ENCODE results near the gene TEDC2. TPM values are rescaled to one million over a fixed set of nuclear protein-coding genes. Genes with fewer than 3 reads are reported as not detected.

The TEDC2 gene
- total and polyA plus RNA-seq, 10 of the 15 experiments (the other 5 are each of a cell fraction or from before 2014, with no cell fraction given), result 0.23 to 47.9 (median 19.1) TPM

DNA sequence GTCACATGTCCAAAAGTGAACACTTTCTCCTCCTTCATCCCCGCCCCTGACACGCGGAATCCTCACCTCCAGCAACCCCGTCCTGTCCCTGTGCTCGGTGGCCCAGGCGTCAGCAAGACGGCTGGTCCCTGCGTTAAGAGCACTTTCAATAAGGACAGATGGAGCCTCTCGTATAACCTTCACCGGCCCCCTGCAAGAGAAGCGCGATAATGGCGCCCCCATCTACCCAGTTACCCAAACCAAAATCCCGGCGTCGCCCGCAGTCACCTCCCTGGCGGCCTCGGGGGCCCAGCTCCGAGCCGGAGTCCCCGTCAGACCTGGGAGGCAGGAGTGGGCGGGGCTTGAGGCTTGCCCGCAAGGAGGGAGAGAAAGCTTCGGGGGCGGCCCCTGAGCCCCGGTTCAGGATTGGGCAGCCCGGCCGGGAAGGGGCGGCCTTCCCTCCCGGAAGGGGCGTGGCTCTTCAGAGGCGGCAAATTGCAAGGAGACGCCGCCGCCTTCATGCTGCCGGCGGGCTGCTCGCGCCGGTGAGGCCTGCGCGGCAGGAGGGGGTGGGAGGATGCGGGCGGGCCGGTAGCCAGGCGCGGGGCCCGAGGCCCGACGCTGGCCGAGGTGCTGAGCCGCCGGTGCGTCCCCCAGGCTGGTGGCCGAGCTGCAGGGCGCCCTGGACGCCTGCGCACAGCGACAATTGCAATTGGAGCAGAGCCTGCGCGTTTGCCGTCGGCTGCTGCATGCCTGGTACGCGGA, at the start of gene TEDC2 (continued):
- TF ChIP-seq SIN3A (IDR thresholded peaks at IDR 0.05; ENCODE audit: low read depth, low read length) (peak; percentile 98), MXI1 (IDR thresholded peaks at IDR 0.05; ENCODE audit: low read depth, low read length) (peak; percentile 98), POLR2AphosphoS2 (IDR thresholded peaks at IDR 0.05; ENCODE audit: low read depth, low read length) (peak; percentile 42; the same call in 1 of the 2 replicates), BHLHE40 (IDR thresholded peaks at IDR 0.05; ENCODE audit: borderline replicate concordance in 1 of 2, low read depth in 2 of 2, low read length in 1 of 2) (peak in 1 of 2 experiments; percentile 24; a peak in 1 of 4 replicates), EGR1 (IDR thresholded peaks at IDR 0.05; ENCODE audit: borderline replicate concordance in 1 of 2, low read depth in 2 of 2, low read length in 2 of 2) (peak in 1 of 2 experiments; percentile 33; a peak in 1 of 3 replicates), SPI1 (IDR thresholded peaks at IDR 0.05; ENCODE audit: borderline replicate concordance, insufficient read depth, low read depth, low read length) (no peak), GABPA (IDR thresholded peaks at IDR 0.05; ENCODE audit: low read depth) (peak; percentile 85; the same call in 1 of the 2 replicates), HDGF (IDR thresholded peaks at IDR 0.05) (peak; percentile 77; the same call in 1 of the 2 replicates), NRF1 (conservative IDR thresholded peaks at IDR 0.05; ENCODE audit: low read depth, low read length) (0 out of 2 replicates have a peak, but pooled peaks have one; percentile 13), SRF (IDR thresholded peaks at IDR 0.05; ENCODE audit: low read depth in 2 of 2, low read length in 2 of 2) (no peak), SREBF1 (IDR thresholded peaks at IDR 0.05; ENCODE audit: low read length) (no peak), CHD1 (IDR thresholded peaks at IDR 0.05; ENCODE audit: low read depth, low read length) (no peak), CREM (IDR thresholded peaks at IDR 0.05; ENCODE audit: low read depth) (peak; percentile 50; the same call in 1 of the 2 replicates), KLF5 (IDR thresholded peaks at IDR 0.05; ENCODE audit: partially characterized antibody) (peak; percentile 21), FOS (IDR thresholded peaks at IDR 0.05; ENCODE audit: borderline replicate concordance, extremely low read depth, insufficient read length) (no peak), SP1 (IDR thresholded peaks at IDR 0.05; ENCODE audit: low read depth, low read length) (peak; percentile 88), NBN (IDR thresholded peaks at IDR 0.05) (peak; percentile 49; the same call in 1 of the 2 replicates), POU2F2 (IDR thresholded peaks at IDR 0.05; ENCODE audit: borderline replicate concordance, low read depth, low read length) (no peak), ZNF24 (IDR thresholded peaks at IDR 0.05) (no peak)
- TF ChIP-seq, protein P1, sequence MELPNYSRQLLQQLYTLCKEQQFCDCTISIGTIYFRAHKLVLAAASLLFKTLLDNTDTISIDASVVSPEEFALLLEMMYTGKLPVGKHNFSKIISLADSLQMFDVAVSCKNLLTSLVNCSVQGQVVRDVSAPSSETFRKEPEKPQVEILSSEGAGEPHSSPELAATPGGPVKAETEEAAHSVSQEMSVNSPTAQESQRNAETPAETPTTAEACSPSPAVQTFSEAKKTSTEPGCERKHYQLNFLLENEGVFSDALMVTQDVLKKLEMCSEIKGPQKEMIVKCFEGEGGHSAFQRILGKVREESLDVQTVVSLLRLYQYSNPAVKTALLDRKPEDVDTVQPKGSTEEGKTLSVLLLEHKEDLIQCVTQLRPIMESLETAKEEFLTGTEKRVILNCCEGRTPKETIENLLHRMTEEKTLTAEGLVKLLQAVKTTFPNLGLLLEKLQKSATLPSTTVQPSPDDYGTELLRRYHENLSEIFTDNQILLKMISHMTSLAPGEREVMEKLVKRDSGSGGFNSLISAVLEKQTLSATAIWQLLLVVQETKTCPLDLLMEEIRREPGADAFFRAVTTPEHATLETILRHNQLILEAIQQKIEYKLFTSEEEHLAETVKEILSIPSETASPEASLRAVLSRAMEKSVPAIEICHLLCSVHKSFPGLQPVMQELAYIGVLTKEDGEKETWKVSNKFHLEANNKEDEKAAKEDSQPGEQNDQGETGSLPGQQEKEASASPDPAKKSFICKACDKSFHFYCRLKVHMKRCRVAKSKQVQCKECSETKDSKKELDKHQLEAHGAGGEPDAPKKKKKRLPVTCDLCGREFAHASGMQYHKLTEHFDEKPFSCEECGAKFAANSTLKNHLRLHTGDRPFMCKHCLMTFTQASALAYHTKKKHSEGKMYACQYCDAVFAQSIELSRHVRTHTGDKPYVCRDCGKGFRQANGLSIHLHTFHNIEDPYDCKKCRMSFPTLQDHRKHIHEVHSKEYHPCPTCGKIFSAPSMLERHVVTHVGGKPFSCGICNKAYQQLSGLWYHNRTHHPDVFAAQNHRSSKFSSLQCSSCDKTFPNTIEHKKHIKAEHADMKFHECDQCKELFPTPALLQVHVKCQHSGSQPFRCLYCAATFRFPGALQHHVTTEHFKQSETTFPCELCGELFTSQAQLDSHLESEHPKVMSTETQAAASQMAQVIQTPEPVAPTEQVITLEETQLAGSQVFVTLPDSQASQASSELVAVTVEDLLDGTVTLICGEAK (IDR thresholded peaks at IDR 0.05; ENCODE audit: borderline replicate concordance), result peak; percentile 66; the same call in 1 of the 2 replicates
- TF ChIP-seq, protein P2, sequence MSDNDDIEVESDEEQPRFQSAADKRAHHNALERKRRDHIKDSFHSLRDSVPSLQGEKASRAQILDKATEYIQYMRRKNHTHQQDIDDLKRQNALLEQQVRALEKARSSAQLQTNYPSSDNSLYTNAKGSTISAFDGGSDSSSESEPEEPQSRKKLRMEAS (IDR thresholded peaks at IDR 0.05; ENCODE audit: low read depth, low read length), result peak; percentile 93
- TF ChIP-seq, protein P3, sequence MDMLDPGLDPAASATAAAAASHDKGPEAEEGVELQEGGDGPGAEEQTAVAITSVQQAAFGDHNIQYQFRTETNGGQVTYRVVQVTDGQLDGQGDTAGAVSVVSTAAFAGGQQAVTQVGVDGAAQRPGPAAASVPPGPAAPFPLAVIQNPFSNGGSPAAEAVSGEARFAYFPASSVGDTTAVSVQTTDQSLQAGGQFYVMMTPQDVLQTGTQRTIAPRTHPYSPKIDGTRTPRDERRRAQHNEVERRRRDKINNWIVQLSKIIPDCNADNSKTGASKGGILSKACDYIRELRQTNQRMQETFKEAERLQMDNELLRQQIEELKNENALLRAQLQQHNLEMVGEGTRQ (IDR thresholded peaks at IDR 0.05; ENCODE audit: borderline replicate concordance, low read depth, low read length), result no peak
- TF ChIP-seq, protein P4, sequence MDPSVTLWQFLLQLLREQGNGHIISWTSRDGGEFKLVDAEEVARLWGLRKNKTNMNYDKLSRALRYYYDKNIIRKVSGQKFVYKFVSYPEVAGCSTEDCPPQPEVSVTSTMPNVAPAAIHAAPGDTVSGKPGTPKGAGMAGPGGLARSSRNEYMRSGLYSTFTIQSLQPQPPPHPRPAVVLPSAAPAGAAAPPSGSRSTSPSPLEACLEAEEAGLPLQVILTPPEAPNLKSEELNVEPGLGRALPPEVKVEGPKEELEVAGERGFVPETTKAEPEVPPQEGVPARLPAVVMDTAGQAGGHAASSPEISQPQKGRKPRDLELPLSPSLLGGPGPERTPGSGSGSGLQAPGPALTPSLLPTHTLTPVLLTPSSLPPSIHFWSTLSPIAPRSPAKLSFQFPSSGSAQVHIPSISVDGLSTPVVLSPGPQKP (IDR thresholded peaks at IDR 0.05; ENCODE audit: low read depth, low read length), result peak; percentile 40

Measured in GM12878 (cell line).